ENCODE results near the gene LRRC63.
"Not testable (repeated sequence)": the region's sequence is repeated elsewhere in the genome, so short reads cannot be mapped to it uniquely, and the experiment has no call there.

The LRRC63 gene

DNA sequence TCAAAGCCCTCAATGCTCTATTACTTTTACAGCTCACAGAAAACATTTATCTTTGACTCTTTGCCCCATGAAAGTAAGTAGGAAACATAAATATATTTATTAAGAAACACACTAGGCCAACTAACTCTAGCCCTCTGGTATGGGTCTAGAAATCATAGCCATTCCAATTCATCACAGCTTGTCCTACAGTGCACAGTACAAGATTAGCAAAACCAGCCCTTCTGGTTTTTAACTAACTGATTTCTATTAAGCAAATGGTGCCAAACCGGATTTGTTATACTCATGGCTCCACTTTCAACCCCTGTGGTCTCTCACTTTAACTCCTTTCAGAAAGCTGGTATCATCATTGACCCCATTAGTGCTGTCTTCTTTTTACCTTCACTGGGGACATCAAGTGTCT lies 5.6 kb upstream of the LRRC63 start:
- DNase-seq (ENCODE audit: low read depth): peak; percentile 47
- TF ChIP-seq CTCF (IDR thresholded peaks at IDR 0.05; ENCODE audit: insufficient read depth, low read depth, low read length, missing control alignments): no peak
- no peak overlapping the region for H3K4me3 ChIP-seq (ENCODE audit: low read length)

DNA sequence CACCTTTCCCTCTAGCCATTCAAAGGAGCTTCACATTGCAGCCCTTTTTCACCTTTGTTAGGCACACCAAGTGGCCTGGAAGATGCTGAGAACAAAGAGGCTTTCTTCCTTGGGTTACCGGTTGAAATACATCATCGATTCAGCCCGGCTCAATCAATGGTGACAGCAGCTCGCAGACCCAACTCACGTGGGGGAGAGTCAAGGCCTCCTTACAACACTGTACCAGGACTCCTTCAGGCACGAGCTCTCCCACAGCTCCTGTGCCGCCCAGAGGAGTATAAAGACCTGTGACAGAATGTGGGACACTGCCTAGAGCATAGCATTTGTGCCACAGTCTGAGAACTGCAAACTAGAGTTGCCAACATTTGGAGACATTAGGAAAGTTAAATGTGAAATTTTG lies 3.9 kb upstream of the LRRC63 start:
- no peak overlapping the region for H3K4me3 ChIP-seq (ENCODE audit: low read length)
- TF ChIP-seq CTCF (IDR thresholded peaks at IDR 0.05; ENCODE audit: insufficient read depth, low read depth, low read length, missing control alignments): no peak
- no peak for DNase-seq (ENCODE audit: low read depth)

DNA sequence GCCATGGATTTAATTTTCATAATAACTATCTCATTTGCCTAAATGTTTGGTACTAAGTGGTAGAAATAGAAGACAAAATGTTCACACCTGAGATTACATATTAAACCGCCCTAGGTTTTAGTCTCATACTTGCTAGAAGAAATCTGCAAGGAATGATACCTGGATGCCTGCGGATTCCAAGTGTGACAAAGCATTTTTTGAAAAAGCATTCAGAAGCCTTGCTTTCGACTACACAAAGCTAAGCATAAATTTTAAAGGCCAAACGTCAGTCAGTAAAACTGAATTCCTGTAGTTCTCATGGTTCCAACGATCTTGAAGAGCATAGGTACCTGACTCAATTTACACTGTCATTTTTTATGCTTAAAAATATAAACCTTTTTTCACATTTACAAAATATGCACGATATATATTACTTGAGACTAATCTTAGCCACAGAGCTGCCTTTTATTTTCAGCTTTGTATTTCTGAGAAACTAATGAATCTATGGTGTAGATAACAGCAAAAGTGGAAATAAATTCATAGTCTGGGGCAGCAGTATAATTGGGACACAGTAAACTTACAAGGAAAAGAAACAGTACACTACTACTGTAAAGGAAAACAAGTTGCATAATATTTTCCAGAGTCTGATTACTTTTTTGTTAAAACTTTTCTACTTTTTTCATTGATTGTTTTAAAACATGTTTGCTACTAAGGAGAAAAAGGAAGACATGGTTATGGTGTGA lies 1.2 kb upstream of the LRRC63 start:
- no peak overlapping the region for H3K4me3 ChIP-seq (ENCODE audit: low read length)
- DNase-seq (ENCODE audit: low read depth): no peak
- TF ChIP-seq CTCF (IDR thresholded peaks at IDR 0.05; ENCODE audit: insufficient read depth, low read depth, low read length, missing control alignments): no peak

GRCh38 chr13:46211116-46211482 lies 629 bp upstream of the LRRC63 start:
- no peak for TF ChIP-seq CTCF (IDR thresholded peaks at IDR 0.05; ENCODE audit: insufficient read depth, low read depth, low read length, missing control alignments)
- DNase-seq (ENCODE audit: low read depth): peak; percentile 4
- peak overlapping the region; percentile 13 for H3K4me3 ChIP-seq (ENCODE audit: low read length)

GRCh38 chr13:46213242-46213641 lies 1.5 kb downstream of the LRRC63 start:
- DNase-seq (ENCODE audit: low read depth): peak; percentile 29
- no peak for TF ChIP-seq CTCF (IDR thresholded peaks at IDR 0.05; ENCODE audit: insufficient read depth, low read depth, low read length, missing control alignments)
- H3K4me3 ChIP-seq (ENCODE audit: low read length): no peak overlapping the region

GRCh38 chr13:46214741-46215140 lies 3.0 kb downstream of the LRRC63 start:
- DNase-seq (ENCODE audit: low read depth); H3K4me3 ChIP-seq (ENCODE audit: low read length): not testable (repeated sequence)

GRCh38 chr13:46220234-46220633 lies 8.5 kb downstream of the LRRC63 start:
- not testable (repeated sequence) for DNase-seq (ENCODE audit: low read depth)

GRCh38 chr13:46229251-46229650 lies 17.5 kb downstream of the LRRC63 start:
- TF ChIP-seq CTCF (IDR thresholded peaks at IDR 0.05; ENCODE audit: insufficient read depth, low read depth, low read length, missing control alignments): no peak
- DNase-seq (ENCODE audit: low read depth): no peak

More at GRCh38 chr13:46220234-46220633, 8.5 kb downstream of the LRRC63 start:
- H3K4me3 ChIP-seq (ENCODE audit: low read length): not testable (repeated sequence)

More at GRCh38 chr13:46229251-46229650, 17.5 kb downstream of the LRRC63 start:
- no peak overlapping the region for H3K4me3 ChIP-seq (ENCODE audit: low read length)

All from epithelial cell of esophagus (primary cell).